HepG2 (cell line): ENCODE results near the gene PPP2R5D. TPM values are rescaled to one million over a fixed set of nuclear protein-coding genes. Genes with fewer than 3 reads are reported as not detected.

Experiments used
- AGO2 ChIP-seq: fragments of 200-400 bp; formaldehyde crosslinking; optimal IDR thresholded peaks from 2 replicates; pipeline ENCODE3; 2017; ENCODE audit warnings: mild to moderate bottlenecking, low read depth, low read length, moderate library complexity
- AHR ChIP-seq: IDR thresholded peaks from 2 replicates; pipeline ENCODE4 v1.6.1; 2018; ENCODE audit warnings: missing genetic modification reagents, missing compliant biosample characterization
- ARID2 ChIP-seq: sonication (generic); formaldehyde crosslinking; IDR thresholded peaks from 2 replicates; pipeline ENCODE4 v1.8.1; 2022; ENCODE audit warnings: mild to moderate bottlenecking, missing genetic modification reagents, borderline replicate concordance
- FIP1L1 ChIP-seq: fragments of 200-400 bp; formaldehyde crosslinking; IDR thresholded peaks from 2 replicates; pipeline ENCODE4 v1.6.1; 2018; ENCODE audit warnings: low read depth, mild to moderate bottlenecking, low read length, moderate library complexity, borderline replicate concordance; ENCODE audit not compliant: insufficient read depth
- FOXC1 ChIP-seq: sonication (generic); formaldehyde crosslinking; IDR thresholded peaks from 2 replicates; pipeline ENCODE4 v1.8.0; 2022; ENCODE audit warnings: mild to moderate bottlenecking, missing genetic modification reagents, borderline replicate concordance
- FOXK1 ChIP-seq: sonication (generic); formaldehyde crosslinking; IDR thresholded peaks from 2 replicates; pipeline ENCODE4 v1.4.0; 2020; ENCODE audit warnings: low read depth, missing genetic modification reagents, borderline replicate concordance
- GATAD2A ChIP-seq: IDR thresholded peaks from 2 replicates; pipeline ENCODE4 v1.6.1; 2016
- HMGXB4 ChIP-seq, 2 experiments: sonication (generic) in 1 of 2; formaldehyde crosslinking in 1 of 2; IDR thresholded peaks; 2 replicates each; pipeline versions ENCODE4 v1.4.0 to v1.6.1; 2018 to 2020; ENCODE audit warnings: missing genetic modification reagents in 2 of 2, borderline replicate concordance in 1 of 2, low read depth in 1 of 2, mild to moderate bottlenecking in 1 of 2, missing biosample characterization in 1 of 2
- HNF1B ChIP-seq: sonication (generic); formaldehyde crosslinking; IDR thresholded peaks from 2 replicates; pipeline ENCODE4 v1.5.1; 2020; ENCODE audit warnings: mild to moderate bottlenecking, moderate library complexity, missing genetic modification reagents
- MBD4 ChIP-seq: IDR thresholded peaks from 2 replicates; pipeline ENCODE4 v1.6.1; 2012; ENCODE audit warnings: low read length, inconsistent platforms, borderline replicate concordance
- MYNN ChIP-seq: sonication (generic); formaldehyde crosslinking; IDR thresholded peaks from 2 replicates; pipeline ENCODE4 v1.4.0; 2020; ENCODE audit warnings: mild to moderate bottlenecking, low read depth, missing genetic modification reagents
- PAWR ChIP-seq: sonication (generic); formaldehyde crosslinking; IDR thresholded peaks from 2 replicates; pipeline ENCODE4 v1.4.0; 2020; ENCODE audit warnings: missing genetic modification reagents, mild to moderate bottlenecking, borderline replicate concordance
- PHF20 ChIP-seq: sonication (generic); formaldehyde crosslinking; IDR thresholded peaks from 2 replicates; pipeline ENCODE4 v1.5.0; 2020; ENCODE audit warnings: mild to moderate bottlenecking, missing genetic modification reagents
- SP140L ChIP-seq: sonication (generic); formaldehyde crosslinking; IDR thresholded peaks from 2 replicates; pipeline ENCODE4 v1.4.0; 2020; ENCODE audit warnings: missing genetic modification reagents, borderline replicate concordance
- TFDP1 ChIP-seq: IDR thresholded peaks from 2 replicates; pipeline ENCODE4 v1.6.1; 2016; ENCODE audit warnings: missing compliant biosample characterization, missing genetic modification reagents, borderline replicate concordance
- TMF1 ChIP-seq: sonication (generic); formaldehyde crosslinking; IDR thresholded peaks from 2 replicates; pipeline ENCODE4 v1.8.1; 2022; ENCODE audit warnings: low read depth, missing genetic modification reagents
- YEATS4 ChIP-seq: sonication (generic); formaldehyde crosslinking; IDR thresholded peaks from 2 replicates; pipeline ENCODE4 v1.4.0; 2020; ENCODE audit warnings: missing genetic modification reagents, borderline replicate concordance
- ZEB1 ChIP-seq: IDR thresholded peaks from 2 replicates; pipeline ENCODE4 v1.6.1; 2012; ENCODE audit warnings: mild to moderate bottlenecking, low read depth, inconsistent platforms; ENCODE audit not compliant: insufficient replicate concordance
- ZFP37 ChIP-seq: sonication (generic); formaldehyde crosslinking; IDR thresholded peaks from 2 replicates; pipeline ENCODE4 v1.4.0; 2020; ENCODE audit warnings: missing genetic modification reagents, borderline replicate concordance
- ZNF430 ChIP-seq: sonication (generic); formaldehyde crosslinking; IDR thresholded peaks from 2 replicates; pipeline ENCODE4 v1.9.0; 2021; ENCODE audit warnings: mild to moderate bottlenecking, missing genetic modification reagents
- ZNF468 ChIP-seq: sonication (generic); formaldehyde crosslinking; IDR thresholded peaks from 2 replicates; pipeline ENCODE4 v1.8.0; 2022; ENCODE audit warnings: mild to moderate bottlenecking, moderate library complexity, missing genetic modification reagents
- ZNF543 ChIP-seq: sonication (generic); formaldehyde crosslinking; IDR thresholded peaks from 2 replicates; pipeline ENCODE4 v1.4.0; 2020; ENCODE audit warnings: mild to moderate bottlenecking, missing genetic modification reagents
- ZNF567 ChIP-seq: sonication (generic); formaldehyde crosslinking; IDR thresholded peaks from 2 replicates; pipeline ENCODE4 v1.8.1; 2023; ENCODE audit warnings: mild to moderate bottlenecking, missing genetic modification reagents, borderline replicate concordance
- ZNF709 ChIP-seq: sonication (generic); formaldehyde crosslinking; IDR thresholded peaks from 2 replicates; pipeline ENCODE4 v1.5.0; 2020; ENCODE audit warnings: mild to moderate bottlenecking, missing genetic modification reagents
- ZNF816 ChIP-seq: sonication (generic); formaldehyde crosslinking; IDR thresholded peaks from 2 replicates; pipeline ENCODE4 v1.8.0; 2022; ENCODE audit warnings: missing genetic modification reagents, mild to moderate bottlenecking, borderline replicate concordance
- ZSCAN30 ChIP-seq: sonication (generic); formaldehyde crosslinking; IDR thresholded peaks from 2 replicates; pipeline ENCODE4 v1.5.0; 2020; ENCODE audit warnings: mild to moderate bottlenecking, missing genetic modification reagents
- polyA plus RNA-seq, 8 experiments: library from polyadenylated mRNA; depleted of rRNA in 3 of 8; stranded (reverse) in 7 of 8; unstranded in 1 of 8; fragments of >200 nt; fragmentation: Illumina TruSeq in 4 of 8; extraction: Trizol in 4 of 8; gene quantifications; 2 replicates each; pipeline versions ENCODE4 v1.2.1 to v1.2.3, GENCODE V29; 2011 to 2016; ENCODE audit warnings: low read depth in 4 of 8, missing spikeins in 1 of 8, mixed read lengths in 1 of 8; ENCODE audit not compliant: insufficient read depth in 1 of 8
- total RNA-seq, 5 experiments: library from RNA; depleted of rRNA; stranded (reverse); fragments of >200 nt; fragmentation: Illumina TruSeq; extraction: Trizol; gene quantifications; 2 replicates each; pipeline ENCODE4 v1.2.3, GENCODE V29; 2016; ENCODE audit warnings: low read depth in 1 of 5

PPP2R5D gene
- total and polyA plus RNA-seq, 2 of the 13 experiments (the other 11 are each of a cell fraction or from before 2014, with no cell fraction given) = 53.7 to 60.4 TPM

DNA sequence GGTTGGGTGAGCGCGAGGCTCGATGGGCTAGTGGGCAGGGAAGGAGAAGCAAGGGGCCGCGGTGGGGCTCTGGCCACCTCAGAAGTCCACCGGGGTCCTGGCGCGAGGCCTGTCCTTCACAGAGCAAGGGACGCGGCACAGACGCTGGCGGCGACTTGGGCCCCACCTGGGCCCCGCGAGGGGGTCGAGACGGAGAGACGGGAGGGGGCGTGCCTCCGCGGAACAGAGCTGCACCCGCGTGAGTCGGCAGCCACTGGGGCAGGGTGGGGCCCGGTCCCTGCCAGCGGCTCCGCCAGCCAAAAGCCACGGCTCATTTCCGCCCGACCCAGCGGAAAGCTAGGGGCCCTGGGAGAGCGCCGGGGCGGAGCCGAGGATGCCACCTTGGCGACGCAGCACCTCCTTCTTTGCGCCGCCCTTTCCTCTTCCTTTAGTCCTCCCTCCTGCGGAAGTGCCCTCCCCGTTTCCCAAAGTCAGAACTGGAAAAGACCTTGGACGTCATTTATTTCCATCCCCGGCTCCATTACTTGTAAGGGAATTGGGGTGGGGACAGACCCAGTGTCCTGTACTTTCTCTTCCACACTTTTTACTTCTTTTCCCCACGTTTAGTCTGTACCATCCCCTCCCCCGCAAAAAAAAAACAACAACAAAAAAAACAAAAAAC is 69.3 kb downstream of the PPP2R5D start, which contains the start of gene CUL7 (continued):
- TF ChIP-seq AHR (CRISPR knock-in tag) (peak; percentile 97), PHF20 (CRISPR knock-in tag) (peak; percentile 91), ZNF567 (CRISPR knock-in tag) (no peak; the same call in 1 of the 2 replicates), ZNF816 (peak; percentile 94), ZNF709 (CRISPR knock-in tag) (no peak; the same call in none of the 2 replicates), HNF1B (CRISPR knock-in tag) (peak; percentile 88; the same call in 1 of the 2 replicates), ZFP37 (CRISPR knock-in tag) (no peak), SP140L (CRISPR knock-in tag) (0 out of 2 replicates have a peak, but pooled peaks have one; percentile 41), ZNF468 (CRISPR knock-in tag) (no peak), HMGXB4 (CRISPR knock-in tag; IDR thresholded peaks at IDR 0.05; ENCODE audit: borderline replicate concordance in 1 of 2, low read depth in 1 of 2) (peak; percentile 92 to 96), AGO2 (peak; percentile 100), ZSCAN30 (CRISPR knock-in tag) (0 out of 2 replicates have a peak, but pooled peaks have one; percentile 73), PAWR (no peak), MYNN (CRISPR knock-in tag) (peak; percentile 92; the same call in 1 of the 2 replicates), YEATS4 (CRISPR knock-in tag) (peak; percentile 98), FOXK1 (CRISPR knock-in tag) (peak; percentile 64), GATAD2A (peak; percentile 83), MBD4 (no peak), ZEB1 (peak; percentile 42), FIP1L1 (peak; percentile 69; the same call in 1 of the 2 replicates), ZNF430 (CRISPR knock-in tag) (peak; percentile 96; the same call in 1 of the 2 replicates), ZNF543 (CRISPR knock-in tag) (peak; percentile 97), TFDP1 (CRISPR knock-in tag) (peak; percentile 64; the same call in 1 of the 2 replicates), TMF1 (CRISPR knock-in tag) (no peak; the same call in 1 of the 2 replicates), ARID2 (peak; percentile 82; the same call in 1 of the 2 replicates), FOXC1 (CRISPR knock-in tag) (peak; percentile 97)
